Fibroblast of mammary gland (primary cell): ENCODE data around the gene ATP2A3.

ENCODE experiments used
- DNase-seq: peaks from one replicate; pipeline ENCODE4 v3.0.0-alpha.2; 2010; ENCODE audit warnings: low read depth
- H3K4me3 ChIP-seq: 2 replicates; pipeline ENCODE4 v1.5.1; 2011; ENCODE audit warnings: low read depth, mild to moderate bottlenecking, low read length, moderate library complexity; ENCODE audit not compliant: control insufficient read depth
- CTCF ChIP-seq: conservative IDR thresholded peaks from 2 replicates; pipeline ENCODE4 v1.5.1; 2011; ENCODE audit warnings: low read depth, low read length, inconsistent platforms; ENCODE audit not compliant: control insufficient read depth, insufficient read depth

Gene ATP2A3

GRCh38 chr17:3972931-3973330 lies 8.7 kb upstream of the ATP2A3 start:
- no peak overlapping the region for H3K4me3 ChIP-seq
- no peak for DNase-seq
- no peak for TF ChIP-seq CTCF

DNA sequence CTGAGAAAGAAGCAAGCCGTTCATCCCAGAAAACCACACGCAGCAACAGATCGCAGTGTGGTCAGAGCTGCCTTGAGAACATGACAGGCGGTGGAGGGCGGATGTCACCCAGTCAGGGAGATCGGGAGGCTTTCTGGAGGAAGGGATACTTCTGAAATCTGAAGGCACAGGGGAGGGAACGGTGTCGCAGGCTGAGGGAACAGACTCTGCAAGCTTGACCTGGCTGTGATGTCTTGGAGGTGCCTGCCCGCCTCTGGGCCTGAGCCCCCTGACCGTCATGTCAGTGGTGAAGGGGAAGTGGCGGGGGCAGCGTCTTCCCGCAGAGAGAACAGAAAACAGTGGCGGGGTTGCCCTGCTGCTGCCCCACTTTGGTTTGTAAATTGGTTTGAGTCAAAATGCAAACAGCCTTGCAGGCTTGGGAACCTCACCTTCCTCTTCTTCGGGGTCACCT lies 8.1 kb upstream of the ATP2A3 start:
- no peak for DNase-seq
- no peak overlapping the region for H3K4me3 ChIP-seq
- TF ChIP-seq CTCF = no peak

DNA sequence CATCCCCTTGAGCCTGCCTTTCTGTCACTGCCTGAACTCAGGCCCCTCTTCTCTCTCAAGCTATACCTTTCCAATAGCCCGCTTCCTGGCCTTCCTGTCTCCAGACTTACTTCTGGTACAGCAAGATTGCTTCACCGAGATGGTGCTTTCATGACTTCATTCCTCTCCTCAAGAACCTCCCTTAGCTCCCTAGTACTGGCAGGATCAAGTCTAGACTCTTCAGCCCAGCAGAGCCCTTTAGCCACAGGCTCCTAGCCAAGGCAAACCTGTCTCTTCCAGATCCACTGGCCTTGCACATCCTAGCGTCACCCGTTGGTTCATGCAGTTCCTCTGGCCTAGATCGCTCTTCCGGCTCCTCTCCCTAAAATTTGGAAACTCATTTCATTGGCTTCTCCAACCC lies 6.4 kb upstream of the ATP2A3 start:
- no peak for DNase-seq
- no peak overlapping the region for H3K4me3 ChIP-seq
- TF ChIP-seq CTCF = no peak

DNA sequence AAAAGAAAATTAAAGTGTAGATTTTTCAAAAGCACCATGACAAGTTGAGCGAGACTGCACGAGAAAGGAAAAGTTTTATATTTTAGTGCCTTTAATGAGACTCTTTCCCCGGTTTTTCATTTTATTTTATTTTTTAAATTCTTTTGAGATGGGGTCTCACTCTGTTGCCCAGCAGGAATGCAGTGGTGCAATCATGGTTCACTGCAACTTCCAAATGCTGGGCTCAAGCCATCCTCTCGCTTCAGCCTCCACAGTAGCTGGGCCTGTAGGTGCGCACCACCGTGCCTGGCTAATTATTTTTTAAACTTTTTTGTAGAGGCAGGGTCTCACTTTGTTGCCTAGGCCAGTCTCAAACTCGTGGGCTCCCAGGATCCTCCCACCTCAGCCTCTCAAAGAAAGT lies 5.7 kb upstream of the ATP2A3 start:
- TF ChIP-seq CTCF = no peak
- DNase-seq = no peak
- no peak overlapping the region for H3K4me3 ChIP-seq

- TF ChIP-seq CTCF = no peak
Measured at GRCh38 chr17:3968886-3969524, 4.8 kb upstream of the ATP2A3 start.

DNA sequence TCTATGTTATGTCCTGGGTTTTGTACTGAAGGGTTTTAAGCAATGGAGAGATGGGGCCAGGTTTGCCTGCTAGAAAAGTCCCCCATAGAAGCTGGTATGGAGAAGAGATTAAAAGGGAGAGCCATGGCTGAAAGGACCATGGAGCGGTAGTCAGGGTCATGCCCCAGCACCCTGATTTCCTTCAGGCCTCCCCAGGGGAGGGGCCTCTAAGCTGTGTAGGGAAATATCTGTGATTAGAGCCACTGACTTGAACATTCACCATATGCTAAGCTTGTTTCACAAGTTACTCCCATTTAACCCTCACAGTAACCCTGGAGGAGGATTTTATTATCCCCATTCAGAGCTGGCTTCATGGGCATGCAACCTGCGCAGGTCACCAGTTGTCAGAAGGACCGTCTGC lies 3.8 kb upstream of the ATP2A3 start:
- no peak overlapping the region for H3K4me3 ChIP-seq
- TF ChIP-seq CTCF = no peak
- DNase-seq = no peak

More at GRCh38 chr17:3968886-3969524, 4.8 kb upstream of the ATP2A3 start:
- DNase-seq = no peak
- H3K4me3 ChIP-seq = no peak overlapping the region
